Measurements from ENCODE around the gene AK1. TPM values are rescaled to one million over a fixed set of nuclear protein-coding genes. Genes with fewer than 3 reads are reported as not detected.

Gene AK1
- total RNA-seq, result 42.6 TPM

- ATAC-seq (peak; percentile 89), DNase-seq (ENCODE audit: low spot score) (peak; percentile 87)
Measured at GRCh38 chr9:127877566-127877998, at the start of gene AK1. Gene AK1 (minus strand): TSS chr9:127877675. CDS start chr9:127874617, 3,058 bp downstream.

- ATAC-seq, result no peak
- no peak for DNase-seq (ENCODE audit: low spot score)
Measured at GRCh38 chr9:127926906-127927200, 49.4 kb upstream of the AK1 start.

GRCh38 chr9:127925959-127926905 is 48.8 kb upstream of the AK1 start:
- DNase-seq (ENCODE audit: low spot score) (no peak), ATAC-seq (no peak)

GRCh38 chr9:127924736-127925444 is 47.4 kb upstream of the AK1 start:
- DNase-seq (ENCODE audit: low spot score), result no peak

GRCh38 chr9:127923771-127924170 is 46.3 kb upstream of the AK1 start:
- ATAC-seq, result no peak
- DNase-seq (ENCODE audit: low spot score), result no peak

More at GRCh38 chr9:127924736-127925444, 47.4 kb upstream of the AK1 start:
- no peak for ATAC-seq

GRCh38 chr9:127923046-127923445 is 45.6 kb upstream of the AK1 start:
- ATAC-seq, result no peak

GRCh38 chr9:127921557-127922120 is 44.2 kb upstream of the AK1 start:
- DNase-seq (ENCODE audit: low spot score) (peak; percentile 76), ATAC-seq (peak; percentile 65)

More at GRCh38 chr9:127923046-127923445, 45.6 kb upstream of the AK1 start:
- DNase-seq (ENCODE audit: low spot score), result no peak

GRCh38 chr9:127920794-127921193 is 43.3 kb upstream of the AK1 start:
- DNase-seq (ENCODE audit: low spot score), result no peak
- no peak for ATAC-seq

GRCh38 chr9:127919253-127919815 is 41.9 kb upstream of the AK1 start:
- DNase-seq (ENCODE audit: low spot score) (peak; percentile 69), ATAC-seq (peak; percentile 13)

GRCh38 chr9:127918183-127919107 is 41.0 kb upstream of the AK1 start:
- no peak for ATAC-seq
- DNase-seq (ENCODE audit: low spot score), result no peak

GRCh38 chr9:127917603-127918002 is 40.1 kb upstream of the AK1 start:
- DNase-seq (ENCODE audit: low spot score), result no peak
- ATAC-seq, result no peak

- DNase-seq (ENCODE audit: low spot score) (peak; percentile 96), ATAC-seq (peak; percentile 92)
Measured at GRCh38 chr9:127916720-127917581, 39.5 kb upstream of the AK1 start, which contains the start of gene ST6GALNAC4. Gene ST6GALNAC4 (minus strand): TSS chr9:127917041. CDS start chr9:127916419, 622 bp downstream.

GRCh38 chr9:127915801-127916719 is 38.6 kb upstream of the AK1 start:
- peak; percentile 35 for ATAC-seq

GRCh38 chr9:127915325-127915752 is 37.9 kb upstream of the AK1 start:
- DNase-seq (ENCODE audit: low spot score) (no peak), ATAC-seq (no peak)

More at GRCh38 chr9:127915801-127916719, 38.6 kb upstream of the AK1 start:
- DNase-seq (ENCODE audit: low spot score), result no peak

GRCh38 chr9:127913682-127914081 is 36.2 kb upstream of the AK1 start:
- ATAC-seq (no peak), DNase-seq (ENCODE audit: low spot score) (no peak)

- ATAC-seq (no peak), DNase-seq (ENCODE audit: low spot score) (no peak)
Measured at GRCh38 chr9:127912882-127913281, 35.4 kb upstream of the AK1 start.

GRCh38 chr9:127912296-127912695 is 34.8 kb upstream of the AK1 start:
- DNase-seq (ENCODE audit: low spot score) (no peak), ATAC-seq (no peak)

Data from left lobe of liver (tissue), 2 donors.